ENCODE measurements around the gene HAUS8.

DNA sequence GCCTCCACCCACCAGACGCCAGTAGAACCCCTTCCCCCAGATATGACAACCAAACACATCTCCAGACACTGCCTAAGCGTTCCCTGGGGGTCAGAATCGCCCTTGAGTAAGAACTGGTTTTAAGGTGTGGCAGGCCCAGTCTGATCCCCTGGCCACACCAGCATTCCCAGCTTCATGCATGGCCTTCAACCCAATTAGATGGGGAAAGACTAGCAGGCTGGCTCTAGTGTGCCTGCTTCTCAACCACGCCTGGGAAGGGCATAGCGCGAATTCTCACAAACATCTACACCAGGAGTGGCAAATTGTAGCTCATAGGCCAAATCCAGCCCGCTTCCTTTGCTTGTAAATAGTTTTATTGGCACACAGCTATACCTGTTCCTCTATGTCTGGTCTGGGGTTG, 13.6 kb downstream of the HAUS8 start:
- TF ChIP-seq, protein P1, sequence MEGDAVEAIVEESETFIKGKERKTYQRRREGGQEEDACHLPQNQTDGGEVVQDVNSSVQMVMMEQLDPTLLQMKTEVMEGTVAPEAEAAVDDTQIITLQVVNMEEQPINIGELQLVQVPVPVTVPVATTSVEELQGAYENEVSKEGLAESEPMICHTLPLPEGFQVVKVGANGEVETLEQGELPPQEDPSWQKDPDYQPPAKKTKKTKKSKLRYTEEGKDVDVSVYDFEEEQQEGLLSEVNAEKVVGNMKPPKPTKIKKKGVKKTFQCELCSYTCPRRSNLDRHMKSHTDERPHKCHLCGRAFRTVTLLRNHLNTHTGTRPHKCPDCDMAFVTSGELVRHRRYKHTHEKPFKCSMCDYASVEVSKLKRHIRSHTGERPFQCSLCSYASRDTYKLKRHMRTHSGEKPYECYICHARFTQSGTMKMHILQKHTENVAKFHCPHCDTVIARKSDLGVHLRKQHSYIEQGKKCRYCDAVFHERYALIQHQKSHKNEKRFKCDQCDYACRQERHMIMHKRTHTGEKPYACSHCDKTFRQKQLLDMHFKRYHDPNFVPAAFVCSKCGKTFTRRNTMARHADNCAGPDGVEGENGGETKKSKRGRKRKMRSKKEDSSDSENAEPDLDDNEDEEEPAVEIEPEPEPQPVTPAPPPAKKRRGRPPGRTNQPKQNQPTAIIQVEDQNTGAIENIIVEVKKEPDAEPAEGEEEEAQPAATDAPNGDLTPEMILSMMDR (IDR thresholded peaks at IDR 0.05; ENCODE audit: low read depth, low read length, poor library complexity, severe bottlenecking) = no peak
- TF ChIP-seq EZH2phosphoT487 (IDR thresholded peaks at IDR 0.05; ENCODE audit: borderline replicate concordance, low read length) = no peak
